Endothelial cell of umbilical vein (primary cell): ENCODE results near the gene SPEF1. TPM values are rescaled to one million over a fixed set of nuclear protein-coding genes. Genes with fewer than 3 reads are reported as not detected.

ENCODE experiments used
- BruUV-seq: library from RNA; stranded (reverse); fragments of 400-500 nt; replicated peaks from 2 replicates; lab custom pipeline; 2021; lab: Mats Ljungman, UMichigan
- CTCF ChIA-PET: fragments of 300-600, 350-600 bp; sonication (Branson Sonifier 250); formaldehyde crosslinking; loops from one replicate; lab custom pipeline; 2021; ENCODE audit warnings: antibody characterized with exemption, inconsistent platforms; lab: Charles Lee
- POLR2A ChIA-PET: fragments of 300-600, 350-600 bp; sonication (Branson Sonifier 250); formaldehyde crosslinking; loops from one replicate; lab custom pipeline; 2021; ENCODE audit warnings: antibody characterized with exemption, inconsistent platforms; lab: Charles Lee
- DNase-seq: peaks from one replicate; pipeline ENCODE4 v3.0.0-alpha.2; 2011; ENCODE audit warnings: low read depth, low spot score
- FAIRE-seq: peaks from 2 replicates; lab custom pipeline; 2011; peaks lifted over from hg19 to GRCh38; lab: Jason Lieb, UNC
- H2AFZ ChIP-seq: 2 replicates; pipeline ENCODE4 v1.6.0; 2012; ENCODE audit warnings: low read depth, low read length, control low read depth, inconsistent platforms
- H3K27ac ChIP-seq: 2 replicates; pipeline ENCODE4 v1.5.1; 2011; ENCODE audit warnings: low read depth, mild to moderate bottlenecking, control low read depth, low read length, moderate library complexity; ENCODE audit not compliant: insufficient read depth
- H3K27me3 ChIP-seq, 2 experiments: 2 replicates each; pipeline versions ENCODE4 v1.6.0 to v1.6.1; 2011; ENCODE audit warnings: low read length in 2 of 2, mixed read lengths in 1 of 2; ENCODE audit not compliant: control insufficient read depth in 2 of 2, insufficient read depth in 2 of 2
- H3K36me3 ChIP-seq, 2 experiments: 2 replicates in 1 of 2; 3 replicates in 1 of 2; pipeline ENCODE4 v1.5.1; 2011; ENCODE audit warnings: low read length in 2 of 2, mild to moderate bottlenecking in 1 of 2, moderate library complexity in 1 of 2; ENCODE audit not compliant: control insufficient read depth in 2 of 2, insufficient read depth in 2 of 2; ENCODE audit errors: extremely low read depth in 1 of 2
- H3K4me1 ChIP-seq: 3 replicates; pipeline ENCODE4 v1.5.1; 2011; ENCODE audit warnings: mild to moderate bottlenecking, low read length; ENCODE audit not compliant: control insufficient read depth, insufficient read depth; ENCODE audit errors: extremely low read depth
- H3K4me2 ChIP-seq: 2 replicates; pipeline ENCODE4 v1.6.1; 2011; ENCODE audit warnings: low read length, control low read depth, mixed read lengths; ENCODE audit not compliant: insufficient read depth
- H3K4me3 ChIP-seq, 3 experiments: fragments of 200-600 bp in 1 of 3; sonication (generic), shearing (Covaris generic) in 1 of 3; replicated peaks in 1 of 3; 2 replicates each; pipeline ENCODE4 v1.5.1; 2011 to 2016; ENCODE audit warnings: control low read depth in 3 of 3, low read length in 3 of 3, mild to moderate bottlenecking in 2 of 3, inconsistent platforms in 1 of 3, low read depth in 1 of 3, moderate library complexity in 1 of 3; ENCODE audit not compliant: insufficient read depth in 1 of 3
- H3K79me2 ChIP-seq: 2 replicates; pipeline ENCODE4 v1.6.0; 2012; ENCODE audit warnings: low read length, inconsistent platforms; ENCODE audit not compliant: control insufficient read depth, insufficient read depth
- H3K9ac ChIP-seq: replicated peaks from 2 replicates; pipeline ENCODE3; 2011; ENCODE audit warnings: low read length, control low read depth; ENCODE audit not compliant: insufficient read depth; ENCODE audit errors: extremely low read depth
- H3K9me1 ChIP-seq: replicated peaks from 3 replicates; pipeline ENCODE4 v1.6.0; 2011; ENCODE audit warnings: mild to moderate bottlenecking, low read length; ENCODE audit not compliant: control insufficient read depth, insufficient read depth; ENCODE audit errors: extremely low read depth
- H3K9me3 ChIP-seq: replicated peaks from 2 replicates; pipeline ENCODE4 v1.5.1; 2012; ENCODE audit warnings: low read length, inconsistent platforms; ENCODE audit not compliant: control insufficient read depth, insufficient read depth
- H4K20me1 ChIP-seq: replicated peaks from 2 replicates; pipeline ENCODE3; 2011; ENCODE audit warnings: mild to moderate bottlenecking, low read length; ENCODE audit not compliant: control insufficient read depth, insufficient read depth; ENCODE audit errors: extremely low read depth
- EZH2 ChIP-seq: IDR thresholded peaks from 2 replicates; pipeline ENCODE4 v1.6.1; 2012; ENCODE audit warnings: borderline replicate concordance, low read depth, mild to moderate bottlenecking, moderate library complexity, low read length, inconsistent platforms; ENCODE audit not compliant: severe bottlenecking
- FOS ChIP-seq: IDR thresholded peaks from 2 replicates; pipeline ENCODE4 v1.6.1; 2011; ENCODE audit warnings: mild to moderate bottlenecking, low read length, moderate library complexity, borderline replicate concordance; ENCODE audit not compliant: insufficient read depth
- GATA2 ChIP-seq: IDR thresholded peaks from 2 replicates; pipeline ENCODE4 v1.7.0; 2011; ENCODE audit warnings: low read depth, mild to moderate bottlenecking, moderate library complexity, mixed read lengths, low read length; ENCODE audit not compliant: insufficient read length, insufficient read depth
- JUN ChIP-seq: IDR thresholded peaks from 2 replicates; pipeline ENCODE4 v1.6.1; 2011; ENCODE audit warnings: borderline replicate concordance, low read depth; ENCODE audit not compliant: insufficient read length, insufficient read depth
- MYC ChIP-seq: IDR thresholded peaks from one replicate; pipeline ENCODE4 v1.6.1; 2011; ENCODE audit warnings: mild to moderate bottlenecking, low read depth, low read length
- POLR2A ChIP-seq: IDR thresholded peaks from 2 replicates; pipeline ENCODE4 v1.6.1; 2012; ENCODE audit warnings: low read depth, mild to moderate bottlenecking, control low read depth, low read length
- POLR2AphosphoS5 ChIP-seq: IDR thresholded peaks from 2 replicates; pipeline ENCODE4 v1.6.1; 2012; ENCODE audit warnings: low read depth, mild to moderate bottlenecking, control low read depth, low read length, moderate library complexity; ENCODE audit not compliant: insufficient read depth
- dilution Hi-C: fragments of 300-500 bp; cut with MboI; formaldehyde crosslinking; loops from one replicate; pipeline ENCODE4 v1.15.0; 2019; ENCODE audit warnings: low sequenced_read_pairs; ENCODE audit not compliant: extremely low pct_ligation_motif_present
- intact Hi-C: fragments of 100-400 bp; cut with micrococcal nuclease; formaldehyde crosslinking; loops from one replicate; pipeline ENCODE4 v1.10.0; 2022
- polyA plus RNA-seq, 4 experiments: library from polyadenylated mRNA; depleted of rRNA in 3 of 4; stranded (reverse) in 3 of 4; unstranded in 1 of 4; fragments of >200 nt; gene quantifications; 2 replicates each; pipeline versions ENCODE4 v1.2.1 to v1.2.3, GENCODE V29; 2011 to 2012; ENCODE audit warnings: missing spikeins in 1 of 4
- total RNA-seq: library from RNA; stranded (reverse); gene quantifications from 2 replicates; pipeline ENCODE4 v1.2.3, GENCODE V29; 2021
- TF ChIP-seq, protein P1 (sequence below), 2 donors: IDR thresholded peaks; 1 replicate in 1 of 2; 2 replicates in 1 of 2; pipeline ENCODE4 v1.5.1; 2011; ENCODE audit warnings: low read length in 2 of 2, mild to moderate bottlenecking in 2 of 2, moderate library complexity in 2 of 2, control low read depth in 1 of 2, inconsistent platforms in 1 of 2, low read depth in 1 of 2; ENCODE audit not compliant: insufficient read depth in 1 of 2; ENCODE audit errors: extremely low read depth in 1 of 2
- TF ChIP-seq, protein P2 (sequence below): IDR thresholded peaks from 2 replicates; pipeline ENCODE4 v1.6.1; 2011; ENCODE audit not compliant: insufficient read depth, insufficient read length

Gene SPEF1
- total and polyA plus RNA-seq, 2 donors (not counting 3 experiments of a cell fraction or from before 2014, with no cell fraction given), result 0.07 to 0.44 TPM

DNA sequence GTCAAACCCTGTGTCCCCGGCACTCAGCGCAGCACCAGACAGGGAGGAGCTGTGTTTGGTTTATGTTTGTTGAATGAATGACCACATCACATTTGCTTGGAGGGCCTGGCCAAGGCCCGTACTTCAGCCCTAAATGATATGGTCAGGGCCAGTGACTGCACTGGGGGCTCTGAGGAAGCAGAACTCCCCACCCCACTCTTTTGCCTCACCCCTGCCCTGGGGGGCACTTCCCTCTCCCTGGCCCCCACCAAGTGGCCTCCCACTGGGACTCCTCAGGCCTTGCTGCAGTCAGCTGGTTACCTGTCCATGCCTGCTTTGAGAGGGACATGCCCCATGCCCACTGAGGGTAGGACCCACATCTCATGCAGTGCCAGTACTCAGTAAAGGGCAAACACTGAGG is 16.6 kb downstream of the SPEF1 start:
- peaks cover 25% of the 10 kb centered on the region for H3K4me1 ChIP-seq
- CTCF ChIA-PET, result interaction anchor here (1.2 to 6.5 kb wide), 3 partner anchors 10 to 54 kb away, joined by 5 to 76 read pairs (median 36); no protein-coding TSS in a partner anchor
- no peaks in the 10 kb centered on the region for H3K9me1 ChIP-seq
- peaks cover 13% of the 10 kb centered on the region for H3K79me2 ChIP-seq
- H3K4me2 ChIP-seq, result no peak overlapping the region
- no peak overlapping the region for H3K9ac ChIP-seq
- no TSS peak for BruUV-seq
- no peaks in the 10 kb centered on the region for H4K20me1 ChIP-seq
- intact Hi-C loops, result loop anchor here (5.0 kb wide), 1 partner anchor 357 kb away; the partner anchor contains the start of gene DNAAF9
- H3K9me3 ChIP-seq, result no peaks in the 10 kb centered on the region
- H3K36me3 ChIP-seq, result no peaks in the 10 kb centered on the region
- TF ChIP-seq EZH2 (no peak), POLR2A (no peak), FOS (no peak), JUN (no peak)
- POLR2A ChIA-PET, result no interaction called here
- DNase-seq, result no peak
- no peak overlapping the region for H3K4me3 ChIP-seq
- H3K27me3 ChIP-seq, result no peaks in the 10 kb centered on the region
- no peak overlapping the region for H3K27ac ChIP-seq
- dilution Hi-C loops, result no loop called here
- no peak overlapping the region for H2AFZ ChIP-seq
- FAIRE-seq, result no peak

DNA sequence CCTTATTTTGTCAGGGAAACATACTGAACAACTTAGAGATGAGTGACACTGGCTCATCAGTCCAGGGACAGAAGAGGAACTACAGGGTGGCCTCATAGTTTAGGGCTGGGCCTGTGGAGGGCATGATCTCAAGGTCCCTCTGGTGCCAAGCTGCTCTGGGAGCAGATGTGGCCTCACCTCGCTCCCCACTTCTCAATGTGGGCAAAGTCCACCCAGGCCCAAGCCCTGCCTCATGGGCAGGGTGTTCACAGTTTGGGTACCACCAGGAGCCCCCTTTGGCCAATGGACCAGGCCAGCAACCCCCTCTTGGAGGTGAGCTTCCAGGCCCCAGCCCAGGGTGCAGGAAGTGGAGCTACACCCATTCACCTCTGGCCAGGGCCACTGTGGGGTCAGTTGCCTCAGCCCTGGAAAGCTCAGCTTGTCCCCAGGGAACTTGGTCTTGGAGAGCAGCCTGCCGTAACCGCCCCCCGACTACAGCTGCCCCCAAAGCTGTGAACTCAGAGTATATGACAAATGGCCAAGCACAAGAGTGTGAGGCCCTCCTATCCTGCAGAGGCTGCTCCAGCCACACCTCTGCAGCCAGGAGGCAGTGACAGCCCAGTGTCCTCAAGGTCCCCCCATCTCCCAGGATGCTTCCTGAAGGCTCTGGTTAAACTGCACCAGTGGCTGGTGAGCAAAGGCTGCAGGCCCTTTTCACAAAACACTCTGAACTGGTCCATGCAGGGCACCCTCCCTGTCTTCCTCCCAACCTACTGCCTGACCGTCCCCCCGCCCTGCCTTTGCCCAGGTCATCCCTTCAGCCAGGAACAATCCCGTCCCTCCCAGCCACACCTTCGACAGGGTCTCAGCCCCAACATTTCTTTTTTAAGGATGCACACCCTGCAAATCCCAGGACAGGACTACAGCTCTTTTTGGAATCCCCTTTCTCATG is 17.3 kb downstream of the SPEF1 start:
- Histone ChIP-seq H3K4me3 (no peak overlapping the region), H3K9me1 (no peaks in the 10 kb centered on the region), H3K4me1 (peaks cover 23% of the 10 kb centered on the region), H3K27ac (no peak overlapping the region), H3K27me3 (no peaks in the 10 kb centered on the region), H3K36me3 (no peaks in the 10 kb centered on the region), H3K4me2 (no peak overlapping the region), H4K20me1 (no peaks in the 10 kb centered on the region), H2AFZ (no peak overlapping the region), H3K9me3 (no peaks in the 10 kb centered on the region), H3K9ac (no peak overlapping the region), H3K79me2 (peaks cover 13% of the 10 kb centered on the region)
- FAIRE-seq (no peak), DNase-seq (no peak)
- ChIA-PET POLR2A (no interaction called here), CTCF (interaction anchor here (1.2 to 6.5 kb wide), 2 partner anchors 9 to 47 kb away, joined by 5 to 76 read pairs; no protein-coding TSS in a partner anchor)
- TF ChIP-seq POLR2AphosphoS5, result no peak
- no peak for TF ChIP-seq FOS
- TF ChIP-seq, protein P1, sequence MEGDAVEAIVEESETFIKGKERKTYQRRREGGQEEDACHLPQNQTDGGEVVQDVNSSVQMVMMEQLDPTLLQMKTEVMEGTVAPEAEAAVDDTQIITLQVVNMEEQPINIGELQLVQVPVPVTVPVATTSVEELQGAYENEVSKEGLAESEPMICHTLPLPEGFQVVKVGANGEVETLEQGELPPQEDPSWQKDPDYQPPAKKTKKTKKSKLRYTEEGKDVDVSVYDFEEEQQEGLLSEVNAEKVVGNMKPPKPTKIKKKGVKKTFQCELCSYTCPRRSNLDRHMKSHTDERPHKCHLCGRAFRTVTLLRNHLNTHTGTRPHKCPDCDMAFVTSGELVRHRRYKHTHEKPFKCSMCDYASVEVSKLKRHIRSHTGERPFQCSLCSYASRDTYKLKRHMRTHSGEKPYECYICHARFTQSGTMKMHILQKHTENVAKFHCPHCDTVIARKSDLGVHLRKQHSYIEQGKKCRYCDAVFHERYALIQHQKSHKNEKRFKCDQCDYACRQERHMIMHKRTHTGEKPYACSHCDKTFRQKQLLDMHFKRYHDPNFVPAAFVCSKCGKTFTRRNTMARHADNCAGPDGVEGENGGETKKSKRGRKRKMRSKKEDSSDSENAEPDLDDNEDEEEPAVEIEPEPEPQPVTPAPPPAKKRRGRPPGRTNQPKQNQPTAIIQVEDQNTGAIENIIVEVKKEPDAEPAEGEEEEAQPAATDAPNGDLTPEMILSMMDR (IDR thresholded peaks at IDR 0.05; ENCODE audit: extremely low read depth in 1 of 2, insufficient read depth in 1 of 2, low read depth in 1 of 2, low read length in 2 of 2), result no peak
- TF ChIP-seq, protein P2, sequence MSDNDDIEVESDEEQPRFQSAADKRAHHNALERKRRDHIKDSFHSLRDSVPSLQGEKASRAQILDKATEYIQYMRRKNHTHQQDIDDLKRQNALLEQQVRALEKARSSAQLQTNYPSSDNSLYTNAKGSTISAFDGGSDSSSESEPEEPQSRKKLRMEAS, result no peak
- no peak for TF ChIP-seq MYC
- TF ChIP-seq EZH2, result no peak
- no peak for TF ChIP-seq GATA2
- TF ChIP-seq POLR2A, result no peak
- TF ChIP-seq JUN, result no peak
- dilution Hi-C loops, result no loop called here
- intact Hi-C loops, result no loop called here
- no TSS peak for BruUV-seq
